CD4-positive, CD25-positive, alpha-beta regulatory T cell (primary cell): ENCODE measurements around the gene MAGEA4. TPM values are rescaled to one million over a fixed set of nuclear protein-coding genes. Genes with fewer than 3 reads are reported as not detected.
"Not testable (repeated sequence)": the region's sequence is repeated elsewhere in the genome, so short reads cannot be mapped to it uniquely, and the experiment has no call there.

Experiments
- ATAC-seq, 2 donors: fragments of 150-1000 bp; cut with Tn5 transposase; one replicate each; pipeline ENCODE4 v1.10.0; 2021; ENCODE audit warnings: low read depth in 2 of 2, moderate number of reproducible peaks in 2 of 2, moderate library complexity in 1 of 2
- DNase-seq, 3 donors: peaks; one replicate each; pipeline versions ENCODE4 v3.0.0 to v3.0.0-alpha.2; 2012 to 2022; ENCODE audit warnings: mixed read lengths in 1 of 3
- H3K27ac ChIP-seq: one replicate; pipeline ENCODE4 v1.7.0; 2013; ENCODE audit warnings: mild to moderate bottlenecking, low read length; ENCODE audit not compliant: insufficient read depth, poor library complexity, severe bottlenecking
- H3K27me3 ChIP-seq: one replicate; pipeline ENCODE4 v1.7.0; 2013; ENCODE audit warnings: low read length; ENCODE audit not compliant: control insufficient read depth, insufficient read depth
- H3K36me3 ChIP-seq: one replicate; pipeline ENCODE4 v1.7.0; 2013; ENCODE audit warnings: mild to moderate bottlenecking, low read length, moderate library complexity; ENCODE audit not compliant: control insufficient read depth, insufficient read depth
- H3K4me1 ChIP-seq: 2 replicates; pipeline ENCODE4 v1.7.0; 2013; ENCODE audit warnings: mild to moderate bottlenecking, low read length; ENCODE audit not compliant: insufficient read depth, control insufficient read depth, poor library complexity, severe bottlenecking
- H3K4me3 ChIP-seq: one replicate; pipeline ENCODE4 v1.7.0; 2013; ENCODE audit warnings: low read depth, mild to moderate bottlenecking, low read length, moderate library complexity
- H3K9me3 ChIP-seq, 2 experiments: 1 replicate in 1 of 2; 2 replicates in 1 of 2; pipeline ENCODE4 v1.7.0; 2013; ENCODE audit warnings: low read length in 2 of 2, mild to moderate bottlenecking in 1 of 2, moderate library complexity in 1 of 2; ENCODE audit not compliant: control insufficient read depth in 2 of 2
- H3K27ac Mint-ChIP-seq, 3 donors: one replicate each; pipeline ENCODE4 v1.8.0; 2020 to 2022; ENCODE audit warnings: mild to moderate bottlenecking in 3 of 3, mixed read lengths in 3 of 3, moderate library complexity in 2 of 3
- H3K27me3 Mint-ChIP-seq: one replicate; pipeline ENCODE4 v1.8.0; 2022; ENCODE audit warnings: mild to moderate bottlenecking, mixed read lengths
- H3K36me3 Mint-ChIP-seq: one replicate; pipeline ENCODE4 v1.8.0; 2020; ENCODE audit warnings: mixed read lengths
- H3K4me1 Mint-ChIP-seq, 4 donors: one replicate each; pipeline ENCODE4 v1.8.0; 2020 to 2022; ENCODE audit warnings: mixed read lengths in 4 of 4, mild to moderate bottlenecking in 1 of 4
- H3K4me3 Mint-ChIP-seq, 4 donors: one replicate each; pipeline ENCODE4 v1.8.0; 2020 to 2022; ENCODE audit warnings: mild to moderate bottlenecking in 4 of 4, mixed read lengths in 4 of 4, moderate library complexity in 3 of 4
- H3K9me3 Mint-ChIP-seq, 7 donors: one replicate each; pipeline ENCODE4 v1.8.0; 2020 to 2022; ENCODE audit warnings: mixed read lengths in 7 of 7, mild to moderate bottlenecking in 3 of 7, moderate library complexity in 2 of 7
- polyA plus RNA-seq, 4 donors: library from polyadenylated mRNA; unstranded; fragments of 300-500 nt; fragmentation: Illumina TruSeq; gene quantifications; one replicate each; pipeline ENCODE4 v1.2.3, GENCODE V29; 2021
- total RNA-seq: library from RNA; stranded (reverse); gene quantifications from one replicate; pipeline ENCODE4 v1.2.3, GENCODE V29; 2022

The MAGEA4 gene
- total and polyA plus RNA-seq, 5 donors from 2014 or later: not detected

GRCh38 chrX:151889421-151889820 is 23.3 kb upstream of the MAGEA4 start:
- Histone ChIP-seq H3K27ac (no peak overlapping the region), H3K27me3 (no peaks in the 10 kb centered on the region), H3K9me3 (no peaks in the 10 kb centered on the region), H3K4me3 (no peak overlapping the region), H3K4me1 (no peaks in the 10 kb centered on the region), H3K36me3 (no peaks in the 10 kb centered on the region)
- H3K27me3 Mint-ChIP-seq: no peaks in the 10 kb centered on the region
- DNase-seq: no peak
- no peak overlapping the region for H3K27ac Mint-ChIP-seq
- H3K9me3 Mint-ChIP-seq: no peaks in the 10 kb centered on the region
- H3K4me3 Mint-ChIP-seq: no peak overlapping the region
- no peak for ATAC-seq
- no peaks in the 10 kb centered on the region for H3K4me1 Mint-ChIP-seq
- H3K36me3 Mint-ChIP-seq: no peaks in the 10 kb centered on the region

- H3K9me3 Mint-ChIP-seq: peaks cover 0 to 1% (median 0%) of the 10 kb centered on the region in 7 donors
- H3K4me1 ChIP-seq: no peaks in the 10 kb centered on the region
- H3K4me1 Mint-ChIP-seq: no peaks in the 10 kb centered on the region
- ATAC-seq (no peak), DNase-seq (no peak)
- H3K36me3 Mint-ChIP-seq: no peaks in the 10 kb centered on the region
- no peak overlapping the region for H3K27ac ChIP-seq
- H3K36me3 ChIP-seq: no peaks in the 10 kb centered on the region
- H3K4me3 Mint-ChIP-seq: no peak overlapping the region
- H3K27me3 Mint-ChIP-seq: no peaks in the 10 kb centered on the region
- no peaks in the 10 kb centered on the region for H3K9me3 ChIP-seq
- no peak overlapping the region for H3K4me3 ChIP-seq
- H3K27me3 ChIP-seq: no peaks in the 10 kb centered on the region
- no peak overlapping the region for H3K27ac Mint-ChIP-seq
Measured at GRCh38 chrX:151896734-151897474, 15.8 kb upstream of the MAGEA4 start.

- H3K9me3 Mint-ChIP-seq: peaks cover 0 to 1% (median 0%) of the 10 kb centered on the region in 7 donors
- H3K27me3 ChIP-seq: no peaks in the 10 kb centered on the region
- peak overlapping the region in 1 of 4 donors; percentile 76 for H3K4me3 Mint-ChIP-seq
- DNase-seq (no peak), ATAC-seq (no peak)
- H3K4me1 Mint-ChIP-seq: no peaks in the 10 kb centered on the region
- no peak overlapping the region for H3K4me3 ChIP-seq
- H3K27ac Mint-ChIP-seq: no peak overlapping the region
- no peak overlapping the region for H3K27ac ChIP-seq
- no peaks in the 10 kb centered on the region for H3K27me3 Mint-ChIP-seq
- H3K4me1 ChIP-seq: no peaks in the 10 kb centered on the region
- H3K36me3 Mint-ChIP-seq: no peaks in the 10 kb centered on the region
- no peaks in the 10 kb centered on the region for H3K9me3 ChIP-seq
- no peaks in the 10 kb centered on the region for H3K36me3 ChIP-seq
Measured at GRCh38 chrX:151899622-151900021, 13.1 kb upstream of the MAGEA4 start.

GRCh38 chrX:151901826-151902225 is 10.9 kb upstream of the MAGEA4 start:
- peaks cover 0 to 1% (median 0%) of the 10 kb centered on the region in 7 donors for H3K9me3 Mint-ChIP-seq
- H3K4me3 Mint-ChIP-seq: no peak overlapping the region
- no peaks in the 10 kb centered on the region for H3K4me1 Mint-ChIP-seq
- H3K27me3 ChIP-seq: no peaks in the 10 kb centered on the region
- no peaks in the 10 kb centered on the region for H3K27me3 Mint-ChIP-seq
- no peak overlapping the region for H3K4me3 ChIP-seq
- no peaks in the 10 kb centered on the region for H3K36me3 ChIP-seq
- ATAC-seq (no peak), DNase-seq (no peak)
- no peak overlapping the region for H3K27ac Mint-ChIP-seq
- H3K36me3 Mint-ChIP-seq: no peaks in the 10 kb centered on the region
- no peaks in the 10 kb centered on the region for H3K4me1 ChIP-seq
- no peaks in the 10 kb centered on the region for H3K9me3 ChIP-seq
- no peak overlapping the region for H3K27ac ChIP-seq

GRCh38 chrX:151902813-151903591 is 9.7 kb upstream of the MAGEA4 start:
- Histone ChIP-seq H3K27me3 (no peaks in the 10 kb centered on the region), H3K4me1 (no peaks in the 10 kb centered on the region), H3K9me3 (no peaks in the 10 kb centered on the region), H3K27ac (no peak overlapping the region), H3K36me3 (no peaks in the 10 kb centered on the region), H3K4me3 (no peak overlapping the region)
- Mint-ChIP-seq H3K9me3 (peaks cover 0 to 1% (median 0%) of the 10 kb centered on the region in 7 donors), H3K27ac (no peak overlapping the region), H3K4me3 (no peak overlapping the region), H3K27me3 (no peaks in the 10 kb centered on the region), H3K4me1 (no peaks in the 10 kb centered on the region), H3K36me3 (no peaks in the 10 kb centered on the region)
- ATAC-seq: no peak
- DNase-seq: no peak

GRCh38 chrX:151904989-151905388 is 7.7 kb upstream of the MAGEA4 start:
- Histone ChIP-seq H3K36me3 (no peaks in the 10 kb centered on the region), H3K27ac (no peak overlapping the region), H3K4me3 (no peak overlapping the region), H3K27me3 (no peaks in the 10 kb centered on the region), H3K4me1 (no peaks in the 10 kb centered on the region), H3K9me3 (no peaks in the 10 kb centered on the region)
- Mint-ChIP-seq H3K4me1 (no peaks in the 10 kb centered on the region), H3K27ac (no peak overlapping the region), H3K9me3 (peaks cover 0 to 1% (median 0%) of the 10 kb centered on the region in 7 donors), H3K4me3 (no peak overlapping the region), H3K36me3 (no peaks in the 10 kb centered on the region), H3K27me3 (no peaks in the 10 kb centered on the region)
- ATAC-seq (no peak), DNase-seq (no peak)

GRCh38 chrX:151912221-151912620 is 468 bp upstream of the MAGEA4 start:
- H3K4me1 ChIP-seq: no peaks in the 10 kb centered on the region
- H3K9me3 ChIP-seq: no peaks in the 10 kb centered on the region
- H3K36me3 ChIP-seq: no peaks in the 10 kb centered on the region
- no peak overlapping the region for H3K4me3 ChIP-seq
- ATAC-seq (no peak), DNase-seq (no peak)
- H3K27me3 ChIP-seq: no peaks in the 10 kb centered on the region
- no peaks in the 10 kb centered on the region for H3K36me3 Mint-ChIP-seq
- peaks cover 0 to 3% (median 0%) of the 10 kb centered on the region in 7 donors for H3K9me3 Mint-ChIP-seq
- no peak overlapping the region for H3K27ac Mint-ChIP-seq
- no peaks in the 10 kb centered on the region for H3K4me1 Mint-ChIP-seq
- no peaks in the 10 kb centered on the region for H3K27me3 Mint-ChIP-seq
- no peak overlapping the region for H3K4me3 Mint-ChIP-seq
- H3K27ac ChIP-seq: no peak overlapping the region

- not testable (repeated sequence) for ATAC-seq, DNase-seq, H3K27ac ChIP-seq
Measured at GRCh38 chrX:151918736-151919135, 6.0 kb downstream of the MAGEA4 start.

More at GRCh38 chrX:151918736-151919135, 6.0 kb downstream of the MAGEA4 start:
- H3K27me3 Mint-ChIP-seq, H3K36me3 Mint-ChIP-seq, H3K27ac Mint-ChIP-seq, H3K9me3 Mint-ChIP-seq, H3K4me1 Mint-ChIP-seq, H3K27me3 ChIP-seq, H3K4me3 ChIP-seq, H3K36me3 ChIP-seq, H3K4me1 ChIP-seq, H3K4me3 Mint-ChIP-seq, H3K9me3 ChIP-seq: not testable (repeated sequence)
